GM12891 (cell line): ENCODE results near the gene FOXK1.
"Not testable (repeated sequence)": the region's sequence is repeated elsewhere in the genome, so short reads cannot be mapped to it uniquely, and the experiment has no call there.

Source experiments
- DNase-seq: peaks from one replicate; pipeline ENCODE4 v3.0.0; 2011; ENCODE audit warnings: low spot score; ENCODE audit not compliant: insufficient read length
- FAIRE-seq: peaks from 2 replicates; lab custom pipeline; 2011; peaks lifted over from hg19 to GRCh38; lab: Jason Lieb, UNC
- PAX5 ChIP-seq: IDR thresholded peaks from 2 replicates; pipeline ENCODE4 v1.6.1; 2011; ENCODE audit warnings: low read length, moderate library complexity, mild to moderate bottlenecking; ENCODE audit not compliant: insufficient read depth, severe bottlenecking
- POLR2A ChIP-seq: IDR thresholded peaks from 2 replicates; pipeline ENCODE4 v1.6.1; 2011; ENCODE audit warnings: low read depth, low read length, control low read depth
- POLR2AphosphoS5 ChIP-seq: IDR thresholded peaks from 2 replicates; pipeline ENCODE4 v1.6.1; 2011; ENCODE audit warnings: low read depth, low read length, control low read depth
- POU2F2 ChIP-seq: IDR thresholded peaks from 2 replicates; pipeline ENCODE4 v1.6.1; 2011; ENCODE audit warnings: low read depth, mild to moderate bottlenecking, control low read depth, low read length, moderate library complexity
- SPI1 ChIP-seq: IDR thresholded peaks from 2 replicates; pipeline ENCODE4 v1.6.1; 2011; ENCODE audit warnings: low read depth, low read length, control low read depth
- TAF1 ChIP-seq: IDR thresholded peaks from 2 replicates; pipeline ENCODE4 v1.6.1; 2011; ENCODE audit warnings: low read depth, low read length, control low read depth

Gene FOXK1

GRCh38 chr7:4683043-4683883 lies 1.2 kb downstream of the FOXK1 start:
- FAIRE-seq (no peak), DNase-seq (no peak)
- TF ChIP-seq POLR2AphosphoS5 (no peak; the same call in 1 of the 2 replicates), TAF1 (no peak), SPI1 (no peak), PAX5 (no peak), POLR2A (no peak), POU2F2 (no peak)

GRCh38 chr7:4683884-4684565 lies 1.9 kb downstream of the FOXK1 start:
- FAIRE-seq, result peak; percentile 80
- no peak for TF ChIP-seq POU2F2
- TF ChIP-seq SPI1, result peak; percentile 46; the same call in 1 of the 2 replicates
- DNase-seq, result no peak

GRCh38 chr7:4684846-4685245 lies 2.8 kb downstream of the FOXK1 start:
- TF ChIP-seq SPI1 (no peak), PAX5 (no peak), POLR2AphosphoS5 (no peak), POLR2A (no peak), POU2F2 (no peak), TAF1 (no peak)
- FAIRE-seq, result no peak
- no peak for DNase-seq

GRCh38 chr7:4685676-4686075 lies 3.6 kb downstream of the FOXK1 start:
- not testable (repeated sequence) for DNase-seq, FAIRE-seq

- DNase-seq (no peak), FAIRE-seq (no peak)
- TF ChIP-seq SPI1, result no peak
- no peak for TF ChIP-seq PAX5
- TF ChIP-seq POU2F2, result no peak
- no peak for TF ChIP-seq TAF1
- TF ChIP-seq POLR2AphosphoS5, result no peak
- no peak for TF ChIP-seq POLR2A
These were observed 5.9 kb downstream of the FOXK1 start for GRCh38 chr7:4687956-4688355.

GRCh38 chr7:4689151-4689550 lies 7.1 kb downstream of the FOXK1 start:
- FAIRE-seq, result no peak
- no peak for DNase-seq
- no peak for TF ChIP-seq POLR2AphosphoS5

- TF ChIP-seq TAF1, result no peak
- TF ChIP-seq PAX5, result peak; percentile 96
- TF ChIP-seq SPI1, result no peak
- FAIRE-seq, result peak; percentile 5
- no peak for DNase-seq
These were observed 7.6 kb downstream of the FOXK1 start for GRCh38 chr7:4689668-4690067.

GRCh38 chr7:4690953-4691856 lies 9.1 kb downstream of the FOXK1 start:
- no peak for FAIRE-seq

GRCh38 chr7:4692055-4692454 lies 10.0 kb downstream of the FOXK1 start:
- no peak for TF ChIP-seq PAX5
- TF ChIP-seq SPI1, result no peak
- no peak for TF ChIP-seq TAF1
- TF ChIP-seq POLR2A, result no peak
- TF ChIP-seq POLR2AphosphoS5, result no peak
- TF ChIP-seq POU2F2, result no peak
- FAIRE-seq (no peak), DNase-seq (no peak)

More at GRCh38 chr7:4690953-4691856, 9.1 kb downstream of the FOXK1 start:
- TF ChIP-seq TAF1, result no peak
- DNase-seq, result no peak

GRCh38 chr7:4692622-4693021 lies 10.5 kb downstream of the FOXK1 start:
- FAIRE-seq, DNase-seq: not testable (repeated sequence)
